Effector memory CD8-positive, alpha-beta T cell (primary cell): Measurements from ENCODE around the gene MDFI.

Experiments used
- ATAC-seq: fragments of 150-1000 bp; cut with Tn5 transposase; replicated peaks from 2 replicates; pipeline ENCODE4 v1.10.0; 2021; ENCODE audit warnings: mild to moderate bottlenecking, moderate library complexity
- DNase-seq, 3 experiments: peaks; one replicate each; pipeline ENCODE4 v3.0.0; 2021
- H3K27ac Mint-ChIP-seq, 2 donors: one replicate each; pipeline ENCODE4 v1.8.0; 2022; ENCODE audit warnings: mild to moderate bottlenecking in 2 of 2, mixed read lengths in 2 of 2, moderate library complexity in 2 of 2
- H3K27me3 Mint-ChIP-seq, 2 donors: one replicate each; pipeline ENCODE4 v1.8.0; 2022; ENCODE audit warnings: mixed read lengths in 2 of 2
- H3K36me3 Mint-ChIP-seq: one replicate; pipeline ENCODE4 v1.8.0; 2022; ENCODE audit warnings: mild to moderate bottlenecking, moderate library complexity, mixed read lengths; ENCODE audit not compliant: insufficient read depth
- H3K4me1 Mint-ChIP-seq, 2 donors: one replicate each; pipeline ENCODE4 v1.8.0; 2022; ENCODE audit warnings: low read depth in 2 of 2, mixed read lengths in 2 of 2
- H3K4me3 Mint-ChIP-seq, 2 donors: one replicate each; pipeline ENCODE4 v1.8.0; 2022; ENCODE audit warnings: mild to moderate bottlenecking in 2 of 2, mixed read lengths in 2 of 2, moderate library complexity in 2 of 2
- H3K9me3 Mint-ChIP-seq, 2 donors: one replicate each; pipeline ENCODE4 v1.8.0; 2022; ENCODE audit warnings: mixed read lengths in 2 of 2

MDFI gene

DNA sequence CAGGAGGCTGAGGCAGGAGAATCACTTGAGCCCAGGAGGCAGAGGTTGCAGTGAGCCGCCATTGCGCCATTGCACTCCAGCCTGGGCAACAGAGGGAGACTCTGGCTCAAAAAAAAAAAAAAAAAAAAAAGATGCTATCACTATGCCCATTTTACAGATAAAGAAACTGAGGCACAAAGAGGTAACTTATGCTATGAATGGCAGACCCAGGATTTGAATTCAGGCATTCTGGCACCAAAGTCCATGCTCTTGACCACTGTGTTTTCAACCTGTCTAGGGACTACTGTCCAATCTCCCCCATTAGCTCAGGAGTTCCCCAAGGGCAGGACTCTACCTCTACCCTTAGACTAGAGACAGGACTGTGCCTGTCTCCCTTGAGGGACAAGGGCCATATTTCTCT, 9.1 kb upstream of the MDFI start:
- no peaks in the 10 kb centered on the region for H3K36me3 Mint-ChIP-seq
- H3K9me3 Mint-ChIP-seq: no peaks in the 10 kb centered on the region
- H3K27me3 Mint-ChIP-seq: peaks cover 18 to 64% of the 10 kb centered on the region in 2 donors
- DNase-seq: no peak
- no peak for ATAC-seq
- H3K4me1 Mint-ChIP-seq: peaks cover 10 to 11% of the 10 kb centered on the region in 2 donors
- no peak overlapping the region for H3K27ac Mint-ChIP-seq
- H3K4me3 Mint-ChIP-seq: no peak overlapping the region

DNA sequence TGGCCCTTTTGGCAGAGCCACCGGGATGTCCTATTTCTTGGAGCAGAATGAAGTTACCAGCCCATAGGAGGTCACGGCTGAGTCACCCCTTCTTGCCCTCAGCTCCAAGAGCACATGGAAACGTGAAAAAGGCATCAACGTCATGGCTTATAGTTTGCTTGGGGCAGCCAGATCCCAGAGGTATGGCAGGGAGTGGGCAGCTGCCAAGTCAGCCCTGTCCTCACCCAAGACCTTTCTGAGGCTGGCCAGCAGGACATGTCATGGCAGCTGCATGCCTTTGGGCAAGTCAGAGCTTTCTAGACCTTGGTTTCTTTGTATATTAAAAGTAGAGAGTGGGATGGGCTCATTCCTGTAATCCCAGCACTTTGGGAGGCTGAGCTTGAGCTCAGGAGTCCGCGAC, 8.2 kb upstream of the MDFI start:
- ATAC-seq (no peak), DNase-seq (no peak)
- H3K36me3 Mint-ChIP-seq: no peaks in the 10 kb centered on the region
- peaks cover 9 to 11% of the 10 kb centered on the region in 2 donors for H3K4me1 Mint-ChIP-seq
- H3K27me3 Mint-ChIP-seq: peaks cover 21 to 73% of the 10 kb centered on the region in 2 donors
- no peaks in the 10 kb centered on the region for H3K9me3 Mint-ChIP-seq
- H3K4me3 Mint-ChIP-seq: no peak overlapping the region
- H3K27ac Mint-ChIP-seq: no peak overlapping the region

DNA sequence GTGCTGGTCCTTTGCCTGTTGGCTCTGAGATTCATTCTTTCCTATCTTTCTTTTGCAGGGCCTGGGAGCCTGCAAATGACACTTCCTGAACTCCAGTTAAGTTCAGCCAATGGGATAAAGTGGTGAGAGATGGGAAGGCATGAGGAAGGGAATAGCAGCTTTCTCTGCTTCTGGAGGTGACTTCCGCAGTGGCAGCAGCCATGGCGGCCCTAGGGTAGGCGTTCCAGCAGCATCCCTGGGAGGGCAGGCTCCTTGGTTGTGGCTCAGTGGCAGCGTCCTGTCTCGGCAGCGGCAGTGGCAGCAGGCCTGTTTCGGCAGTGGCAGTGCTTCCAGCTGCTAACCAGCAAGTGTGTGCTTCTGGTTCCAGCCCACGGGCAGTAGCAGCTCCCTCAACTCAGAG, 7.3 kb upstream of the MDFI start:
- DNase-seq: no peak
- Mint-ChIP-seq H3K4me1 (peaks cover under 1 to 3% of the 10 kb centered on the region in 2 donors), H3K4me3 (no peak overlapping the region), H3K9me3 (no peaks in the 10 kb centered on the region), H3K27ac (no peak overlapping the region), H3K27me3 (peaks cover 30 to 81% of the 10 kb centered on the region in 2 donors), H3K36me3 (no peaks in the 10 kb centered on the region)
- ATAC-seq: no peak

DNA sequence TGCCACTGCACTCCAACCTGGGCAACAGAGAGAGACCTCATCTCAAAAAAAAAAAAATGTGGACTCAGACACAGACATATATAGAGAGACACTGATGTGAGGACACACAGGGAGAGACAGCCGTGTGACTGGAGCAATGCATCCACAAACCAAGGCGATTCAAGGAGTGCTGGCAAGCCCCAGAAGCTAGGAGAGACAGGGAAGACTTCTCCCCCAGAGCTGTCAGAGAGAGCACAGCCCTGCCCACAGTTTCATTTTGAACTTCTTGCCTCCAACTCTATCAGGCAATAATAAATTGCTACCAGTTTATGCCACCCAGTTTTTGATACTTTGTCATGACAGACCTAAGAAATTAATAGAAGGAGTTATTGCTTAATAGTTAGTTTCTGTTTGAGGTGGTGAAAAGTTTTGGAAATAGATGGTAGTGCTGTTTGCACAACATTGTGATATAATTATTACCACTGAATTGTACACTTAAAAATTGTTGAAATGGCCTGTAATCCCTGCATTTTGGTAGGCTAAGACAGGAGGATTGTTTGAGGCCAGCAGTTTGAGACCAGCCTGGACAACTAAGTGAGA, 5.1 kb upstream of the MDFI start:
- ATAC-seq (no peak), DNase-seq (no peak)
- Mint-ChIP-seq H3K27ac (no peak overlapping the region), H3K9me3 (no peaks in the 10 kb centered on the region), H3K27me3 (peaks cover 44 to 84% of the 10 kb centered on the region in 2 donors), H3K4me1 (peaks cover 0 to 7% of the 10 kb centered on the region in 2 donors), H3K36me3 (no peaks in the 10 kb centered on the region), H3K4me3 (no peak overlapping the region)

DNA sequence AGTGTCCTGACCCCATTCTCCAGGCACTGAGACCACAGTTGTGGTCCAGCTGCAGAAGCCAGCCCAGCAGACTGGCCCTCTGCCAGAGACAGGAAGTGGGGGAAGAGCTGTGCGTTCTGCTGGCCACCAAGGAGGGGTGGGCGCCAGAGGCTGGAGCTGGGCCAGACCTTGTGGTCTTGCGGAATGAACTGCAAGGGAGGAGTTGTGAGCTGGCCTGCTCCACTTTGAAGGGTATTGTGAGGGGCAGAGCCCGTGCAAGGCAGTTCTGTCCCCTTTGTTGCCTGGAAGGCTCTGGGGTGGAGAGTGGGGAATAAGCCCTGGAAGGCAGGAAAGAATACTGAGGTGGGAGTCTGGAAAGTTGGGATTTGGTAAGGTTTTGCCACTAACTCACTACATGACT, 3.6 kb upstream of the MDFI start:
- H3K27ac Mint-ChIP-seq: no peak overlapping the region
- H3K4me3 Mint-ChIP-seq: no peak overlapping the region
- H3K4me1 Mint-ChIP-seq: peaks cover 0 to 11% of the 10 kb centered on the region in 2 donors
- peaks cover 53 to 88% of the 10 kb centered on the region in 2 donors for H3K27me3 Mint-ChIP-seq
- DNase-seq (no peak), ATAC-seq (no peak)
- H3K9me3 Mint-ChIP-seq: no peaks in the 10 kb centered on the region
- H3K36me3 Mint-ChIP-seq: peaks cover under 1% of the 10 kb centered on the region

DNA sequence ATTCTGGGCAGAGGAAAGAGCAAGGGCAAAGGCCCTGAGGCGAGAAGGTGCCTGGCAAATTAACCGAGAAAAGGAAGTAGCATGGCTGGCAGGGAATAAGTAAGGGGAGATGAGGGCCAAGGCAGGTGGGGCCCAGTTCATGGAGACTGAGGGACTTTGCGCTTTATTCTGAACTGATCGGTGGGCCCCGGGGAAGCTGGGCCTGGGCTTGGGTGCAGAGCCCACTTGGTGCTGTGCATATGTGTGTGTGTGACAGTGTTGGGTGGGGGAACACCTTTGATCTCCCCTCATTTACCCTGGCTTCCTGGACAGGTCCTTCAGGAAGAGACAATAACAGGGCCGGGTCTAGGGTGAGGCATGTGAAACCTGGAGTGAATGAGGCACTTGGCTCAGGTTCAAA, 2.9 kb upstream of the MDFI start:
- no peak overlapping the region for H3K4me3 Mint-ChIP-seq
- peaks cover 60 to 88% of the 10 kb centered on the region in 2 donors for H3K27me3 Mint-ChIP-seq
- no peak for DNase-seq
- H3K36me3 Mint-ChIP-seq: peaks cover 3% of the 10 kb centered on the region
- no peak overlapping the region for H3K27ac Mint-ChIP-seq
- no peaks in the 10 kb centered on the region for H3K9me3 Mint-ChIP-seq
- ATAC-seq: no peak
- peaks cover 0 to 11% of the 10 kb centered on the region in 2 donors for H3K4me1 Mint-ChIP-seq

DNA sequence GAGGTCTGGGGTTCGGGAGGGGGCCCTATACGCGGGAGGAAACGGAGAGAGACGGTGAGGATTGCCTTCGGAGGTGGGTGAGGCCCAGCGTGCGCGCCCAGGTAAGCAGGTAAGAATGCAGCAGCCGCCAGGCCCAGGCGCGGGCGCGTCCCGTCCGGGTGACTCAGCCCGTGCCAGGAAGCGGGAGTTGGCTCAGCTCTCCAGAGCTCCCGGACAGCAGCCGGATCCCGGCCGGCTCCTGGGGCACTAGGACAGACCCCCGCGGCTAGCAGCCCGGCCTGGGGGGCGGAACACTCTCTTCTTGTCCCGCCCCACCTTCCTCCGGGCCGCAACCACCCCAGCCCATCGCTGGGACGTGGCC, 1.5 kb upstream of the MDFI start:
- no peak for DNase-seq
- H3K4me1 Mint-ChIP-seq: peaks cover 0 to 14% of the 10 kb centered on the region in 2 donors
- no peaks in the 10 kb centered on the region for H3K9me3 Mint-ChIP-seq
- H3K36me3 Mint-ChIP-seq: peaks cover 3% of the 10 kb centered on the region
- H3K4me3 Mint-ChIP-seq: peak overlapping the region in 1 of 2 donors; percentile 50
- no peak for ATAC-seq
- H3K27ac Mint-ChIP-seq: no peak overlapping the region
- H3K27me3 Mint-ChIP-seq: peaks cover 61 to 88% of the 10 kb centered on the region in 2 donors

DNA sequence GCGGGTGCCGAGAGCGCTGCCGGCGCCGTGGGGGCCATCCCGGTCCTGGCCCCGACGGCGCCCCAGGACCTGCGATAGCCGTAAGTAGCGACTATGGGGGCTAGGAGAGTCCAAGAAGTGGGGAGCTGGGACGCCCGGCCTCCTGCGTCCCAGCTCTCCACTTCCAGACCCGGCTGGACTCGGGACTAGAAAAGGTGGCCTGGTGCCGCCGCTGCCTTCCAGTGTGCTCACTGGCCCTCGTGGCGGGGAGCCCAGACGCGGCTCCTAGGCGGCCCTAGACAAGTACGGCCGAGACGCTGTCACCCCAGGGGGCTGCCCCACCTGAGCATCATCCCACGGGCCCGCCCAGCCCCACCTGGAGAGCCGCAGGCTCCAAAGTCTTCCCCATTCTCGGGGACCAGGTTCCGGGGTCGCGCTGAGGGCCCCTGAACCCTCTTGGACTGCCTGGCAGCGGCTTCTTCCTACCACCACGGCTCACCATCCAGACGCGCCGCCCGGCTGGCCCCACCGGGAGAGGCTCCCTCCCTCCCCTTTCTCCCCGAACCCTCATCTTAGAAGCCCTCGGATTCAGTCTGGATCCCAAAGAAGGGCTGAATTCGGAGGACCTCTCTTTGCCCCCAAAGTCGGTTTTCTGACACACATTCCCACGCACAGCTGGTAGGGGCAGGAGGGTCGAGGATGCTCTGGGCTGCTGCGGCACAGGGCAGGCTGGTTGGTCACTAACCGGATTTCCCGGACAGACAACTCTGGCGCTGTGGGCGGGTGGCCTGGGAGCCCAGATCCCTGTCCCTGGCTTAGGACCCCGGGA, 870 bp upstream of the MDFI start:
- DNase-seq (no peak), ATAC-seq (no peak)
- Mint-ChIP-seq H3K36me3 (peaks cover 3% of the 10 kb centered on the region), H3K4me3 (peak overlapping the region; percentile 72 to 73), H3K9me3 (no peaks in the 10 kb centered on the region), H3K27me3 (peaks cover 59 to 89% of the 10 kb centered on the region in 2 donors), H3K4me1 (peaks cover 0 to 14% of the 10 kb centered on the region in 2 donors), H3K27ac (no peak overlapping the region)

DNA sequence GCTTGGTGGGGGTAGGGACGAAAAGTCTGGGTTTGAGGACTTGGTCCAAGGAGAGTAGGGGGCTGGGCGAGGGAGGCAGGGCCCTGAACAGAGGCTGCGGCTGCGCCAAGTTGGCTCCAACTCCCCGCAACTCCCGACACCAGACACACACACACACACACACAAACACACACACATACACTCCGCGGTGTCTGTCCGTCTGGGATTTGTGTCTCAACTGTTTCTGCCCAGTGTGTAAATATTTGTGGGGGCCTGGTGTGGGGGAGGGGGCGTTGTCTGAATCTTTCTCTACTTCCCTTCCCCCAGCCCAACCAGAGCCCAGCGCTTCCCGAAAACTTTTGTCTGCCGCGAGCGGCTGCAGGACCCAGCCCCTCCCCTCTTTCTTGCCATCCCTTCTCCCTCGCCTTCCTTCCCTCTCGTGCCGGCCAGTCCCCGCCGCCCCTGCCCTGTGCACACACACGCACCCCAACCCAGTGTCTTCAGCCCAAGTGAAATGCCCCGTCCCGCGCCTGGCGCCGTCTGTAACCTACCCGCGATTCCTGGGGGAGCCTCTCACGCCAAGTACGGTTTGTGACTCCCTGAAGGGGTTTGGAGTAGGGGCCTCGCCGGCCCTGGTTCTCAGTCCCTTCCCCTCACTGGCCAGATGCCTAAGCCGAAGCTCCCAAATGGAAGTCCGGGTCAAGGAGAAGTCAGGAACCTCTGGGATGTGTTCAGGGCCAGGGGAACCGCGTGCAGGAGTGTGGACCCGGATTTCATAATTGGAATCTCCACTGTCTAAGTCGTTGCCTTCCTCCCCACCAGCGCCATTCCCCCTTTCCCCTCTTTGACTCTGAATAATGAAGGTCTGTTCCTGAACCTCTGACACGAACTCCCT, 904 bp downstream of the MDFI start:
- Mint-ChIP-seq H3K27me3 (peaks cover 64 to 94% of the 10 kb centered on the region in 2 donors), H3K27ac (peak overlapping the region in 1 of 2 donors; percentile 15), H3K4me3 (peak overlapping the region; percentile 20 to 47), H3K4me1 (peaks cover 0 to 14% of the 10 kb centered on the region in 2 donors), H3K36me3 (peaks cover 3% of the 10 kb centered on the region), H3K9me3 (no peaks in the 10 kb centered on the region)
- ATAC-seq (no peak), DNase-seq (no peak)

DNA sequence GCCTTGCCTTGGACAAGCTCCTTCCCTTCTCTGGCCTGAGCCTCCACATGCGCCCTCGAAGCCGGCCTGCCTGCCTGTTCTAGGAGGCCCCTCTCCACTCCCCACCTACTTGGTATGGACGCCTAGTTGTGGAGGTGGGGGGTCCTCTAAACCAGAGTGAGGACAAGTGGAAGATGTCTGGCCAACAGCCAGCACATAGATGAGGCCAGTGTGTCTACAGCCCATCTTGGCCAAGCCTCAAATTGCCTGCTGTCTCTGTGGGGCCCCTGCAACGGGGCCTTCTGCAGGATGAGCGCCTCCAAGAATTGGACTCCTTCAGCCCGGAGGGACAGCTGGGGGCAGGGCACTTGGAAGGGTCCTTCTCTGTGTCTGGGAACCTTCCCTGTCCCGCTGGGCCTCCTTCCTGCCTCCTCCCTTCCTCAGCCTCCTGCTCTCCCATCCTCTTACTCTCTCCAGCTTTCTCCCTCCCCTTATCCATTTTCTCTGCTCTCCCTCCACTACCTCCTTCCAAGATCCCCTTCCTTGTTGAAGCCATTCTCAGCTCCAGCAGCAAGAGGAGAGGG, 1.6 kb downstream of the MDFI start:
- ATAC-seq (no peak), DNase-seq (no peak)
- peak overlapping the region; percentile 20 to 47 for H3K4me3 Mint-ChIP-seq
- no peaks in the 10 kb centered on the region for H3K9me3 Mint-ChIP-seq
- peaks cover 0 to 10% of the 10 kb centered on the region in 2 donors for H3K4me1 Mint-ChIP-seq
- peaks cover 62 to 94% of the 10 kb centered on the region in 2 donors for H3K27me3 Mint-ChIP-seq
- peaks cover 3% of the 10 kb centered on the region for H3K36me3 Mint-ChIP-seq
- H3K27ac Mint-ChIP-seq: peak overlapping the region in 1 of 2 donors; percentile 15

DNA sequence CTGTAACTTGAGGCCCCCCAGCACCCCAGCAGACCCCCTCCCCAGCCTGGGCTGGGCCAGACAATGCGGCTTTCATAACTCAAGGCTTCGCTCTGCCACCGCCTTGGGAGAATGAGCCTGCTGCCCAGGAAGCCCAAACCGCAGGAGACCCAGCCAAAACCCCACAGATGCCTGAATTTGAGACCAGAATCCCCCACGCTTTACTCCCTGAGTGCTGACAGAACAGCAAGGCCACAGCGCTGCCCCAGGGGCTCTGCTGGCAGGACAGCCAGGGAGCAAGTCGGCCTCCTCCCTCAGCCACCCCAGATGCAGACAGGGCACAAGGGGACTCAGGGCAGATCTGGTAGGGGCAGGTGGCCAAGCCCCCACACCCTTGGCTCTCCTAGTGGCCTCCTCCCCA, 2.2 kb downstream of the MDFI start:
- no peaks in the 10 kb centered on the region for H3K9me3 Mint-ChIP-seq
- peaks cover 0 to 10% of the 10 kb centered on the region in 2 donors for H3K4me1 Mint-ChIP-seq
- peaks cover 3% of the 10 kb centered on the region for H3K36me3 Mint-ChIP-seq
- peaks cover 58 to 94% of the 10 kb centered on the region in 2 donors for H3K27me3 Mint-ChIP-seq
- no peak for ATAC-seq
- H3K27ac Mint-ChIP-seq: no peak overlapping the region
- DNase-seq: no peak
- H3K4me3 Mint-ChIP-seq: peak overlapping the region in 1 of 2 donors; percentile 47

DNA sequence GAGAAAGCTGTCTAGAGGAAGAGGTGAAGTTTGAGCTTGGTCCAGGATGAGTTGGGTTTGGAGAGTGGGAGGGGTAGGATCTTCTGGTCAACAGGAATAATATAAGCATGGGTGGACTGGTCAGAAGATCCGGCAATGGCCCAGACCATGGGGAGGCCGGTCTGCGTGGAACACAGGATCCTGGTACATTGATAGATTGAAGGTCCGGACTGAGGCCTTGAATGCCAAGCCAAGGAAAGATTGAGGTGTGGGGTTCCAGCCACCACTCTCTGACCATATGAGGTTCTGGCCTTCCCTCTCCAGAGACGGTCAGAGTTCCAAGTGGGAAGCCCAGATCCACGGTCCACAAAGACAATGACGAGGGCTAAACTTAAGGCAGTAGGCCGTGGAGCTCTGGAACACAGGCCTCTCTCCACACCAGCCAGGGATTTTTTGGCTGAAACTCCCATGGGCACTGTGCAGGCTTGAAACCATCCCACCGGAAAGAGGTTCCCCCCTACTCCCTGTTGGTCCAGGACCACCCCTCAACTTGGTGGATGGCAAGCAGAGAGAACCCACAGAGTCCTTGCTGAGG, 3.2 kb downstream of the MDFI start:
- H3K9me3 Mint-ChIP-seq: no peaks in the 10 kb centered on the region
- peaks cover 3% of the 10 kb centered on the region for H3K36me3 Mint-ChIP-seq
- ATAC-seq (no peak), DNase-seq (no peak)
- peaks cover 58 to 94% of the 10 kb centered on the region in 2 donors for H3K27me3 Mint-ChIP-seq
- H3K4me1 Mint-ChIP-seq: peaks cover 0 to 10% of the 10 kb centered on the region in 2 donors
- H3K27ac Mint-ChIP-seq: no peak overlapping the region
- H3K4me3 Mint-ChIP-seq: no peak overlapping the region
